Kidney capillary endothelial cell (primary cell): ENCODE results near the gene CNGB1.
A peak's percentile ranks its signal among the peaks of the same experiment; 100 is the strongest.
"Not testable (repeated sequence)": the region's sequence is repeated elsewhere in the genome, so short reads cannot be mapped to it uniquely, and the experiment has no call there.

Source experiments
- DNase-seq: peaks from one replicate; pipeline ENCODE4 v3.0.0-alpha.2; 2018; ENCODE audit warnings: low spot score

CNGB1 gene

DNA sequence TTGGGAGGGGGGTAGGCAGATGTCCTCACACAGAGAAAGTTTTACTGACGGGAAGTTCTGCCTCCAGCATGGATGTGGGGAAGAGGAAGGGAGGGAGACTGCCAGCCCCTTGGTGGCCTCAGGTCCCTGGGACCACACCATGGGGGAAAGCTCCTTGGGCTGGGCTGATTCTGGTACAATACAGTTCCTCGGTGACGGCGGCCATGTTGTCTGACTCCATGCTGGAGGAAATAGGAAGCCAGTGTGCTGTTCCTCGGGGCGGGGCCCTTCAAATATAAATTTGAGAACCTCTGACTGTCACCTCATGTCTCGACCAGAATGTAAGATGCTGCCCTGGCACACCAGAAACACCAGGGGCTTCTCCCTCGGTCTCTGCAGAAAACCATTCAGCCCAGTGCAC is 66.8 kb downstream of the CNGB1 start:
- DNase-seq, result no peak

DNA sequence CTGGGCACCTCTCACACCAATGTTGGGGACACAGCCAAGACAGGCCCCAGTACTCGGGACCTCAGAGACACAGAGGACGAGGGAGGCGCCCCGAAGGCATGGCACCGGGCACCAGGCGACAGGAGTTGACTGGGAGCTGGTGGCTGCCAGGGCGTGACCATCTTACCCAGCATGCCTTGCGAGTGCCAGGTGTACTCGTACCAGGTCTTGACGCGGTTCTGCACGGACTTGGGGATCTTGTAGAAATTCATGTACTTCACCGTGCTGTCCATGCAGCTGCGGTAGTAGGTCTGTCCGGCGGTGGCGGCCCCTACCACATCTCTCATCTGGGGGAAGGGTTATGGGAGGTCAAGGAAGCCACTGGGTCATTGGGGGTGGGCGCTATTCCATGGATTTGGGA is 67.3 kb downstream of the CNGB1 start:
- DNase-seq, result no peak

DNA sequence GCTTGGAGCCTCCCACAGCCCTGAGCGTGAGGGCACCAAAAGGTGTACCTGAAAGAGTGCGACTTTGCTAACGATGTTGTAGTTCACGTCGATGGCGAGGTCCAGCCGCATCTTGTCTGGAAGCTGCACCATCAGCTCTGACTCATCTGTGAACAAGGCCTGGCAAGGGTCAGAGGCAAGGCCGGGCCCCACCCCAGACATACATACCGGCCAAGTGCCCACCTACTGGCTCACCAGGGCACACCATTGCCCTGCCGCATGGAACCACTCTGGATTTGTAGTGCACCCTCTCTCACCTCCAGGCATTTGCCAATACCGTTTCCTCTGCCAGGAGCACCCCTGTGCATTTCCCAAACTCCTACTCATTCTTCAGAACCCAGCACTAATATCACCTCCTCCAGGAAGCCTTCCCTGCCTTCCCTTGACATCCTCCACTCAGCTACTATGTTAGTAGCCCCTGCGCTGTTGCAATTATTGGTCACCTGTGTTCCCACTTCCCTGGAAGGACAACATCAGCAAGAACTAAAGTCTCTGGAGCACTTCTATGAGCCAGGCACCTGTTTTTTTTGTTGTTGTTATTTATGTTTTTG is 69.4 kb downstream of the CNGB1 start:
- DNase-seq, result no peak

DNA sequence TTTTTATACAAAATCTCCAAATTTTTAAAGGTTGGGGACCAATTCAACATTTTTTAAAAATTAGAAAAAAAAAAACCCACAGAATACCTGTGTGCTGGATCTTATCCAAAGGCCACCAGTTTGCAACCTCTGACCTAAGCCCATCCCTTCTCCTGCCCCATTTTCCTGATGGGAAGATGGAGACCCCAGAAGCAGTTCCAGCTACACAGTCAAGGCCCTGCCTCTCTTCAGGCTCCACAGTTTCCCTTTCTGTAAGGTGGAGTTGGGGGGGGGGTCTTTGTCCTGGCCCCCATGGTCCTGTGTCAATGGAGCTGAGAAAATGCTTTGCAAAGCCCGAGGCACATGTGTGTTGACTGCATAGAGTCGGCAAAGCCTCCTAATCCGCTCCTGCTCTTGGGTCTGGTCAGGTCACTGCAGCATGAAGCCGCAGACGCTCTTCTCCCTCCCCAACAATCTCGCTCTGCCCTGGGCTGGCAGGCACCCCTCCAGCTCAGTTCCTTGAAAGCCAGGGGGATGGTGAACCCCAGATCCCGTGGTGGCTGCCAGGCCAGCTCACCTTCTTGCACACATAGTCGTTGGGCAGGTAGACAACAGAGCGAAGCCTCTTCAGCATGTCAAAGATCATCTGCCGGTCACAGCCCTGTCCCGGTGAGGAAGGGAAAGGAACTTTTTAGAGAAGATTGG is 70.0 kb downstream of the CNGB1 start:
- no peak for DNase-seq

DNA sequence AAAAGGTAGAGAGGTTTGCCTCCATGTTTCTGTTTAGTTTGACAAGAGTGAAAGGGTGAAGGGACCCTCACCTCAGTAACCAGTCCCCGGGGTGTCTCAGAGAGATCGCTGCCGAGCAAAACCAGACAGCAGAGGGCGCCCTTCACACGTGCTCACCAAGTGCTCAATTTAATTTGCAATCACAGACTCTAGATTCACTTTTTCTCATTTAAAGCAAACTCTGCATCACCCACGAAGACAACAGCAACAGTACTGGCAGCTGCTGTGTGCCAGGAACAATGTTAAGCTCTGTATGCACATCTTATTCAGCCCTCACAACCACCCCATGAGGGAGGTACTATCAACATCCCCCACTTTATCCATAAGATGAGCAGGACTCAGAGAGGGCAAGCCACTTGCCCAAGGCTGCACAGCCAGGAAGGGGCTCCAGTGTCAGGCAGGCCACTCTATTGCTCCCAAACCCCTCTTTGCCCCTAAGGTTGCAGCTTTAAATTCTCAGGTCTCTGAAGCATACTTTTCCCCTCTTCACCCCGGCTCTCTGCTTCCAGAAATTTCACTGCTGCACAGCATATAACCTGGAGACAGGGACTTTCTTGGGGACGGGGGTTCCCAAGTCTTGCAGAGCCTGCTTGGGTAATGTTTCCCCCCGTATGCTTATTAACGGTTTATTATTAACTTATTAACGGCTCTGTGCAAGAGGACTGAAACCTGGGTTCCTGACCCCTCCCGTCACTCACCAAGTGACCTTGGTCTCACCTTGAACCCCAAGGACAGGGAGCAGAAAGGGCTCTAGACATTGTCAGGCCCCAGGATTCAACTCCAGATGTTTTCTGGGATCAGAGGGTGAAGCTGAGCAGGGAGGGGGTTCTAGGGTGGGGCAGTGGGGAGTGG is 70.9 kb downstream of the CNGB1 start:
- DNase-seq, result peak; percentile 59

DNA sequence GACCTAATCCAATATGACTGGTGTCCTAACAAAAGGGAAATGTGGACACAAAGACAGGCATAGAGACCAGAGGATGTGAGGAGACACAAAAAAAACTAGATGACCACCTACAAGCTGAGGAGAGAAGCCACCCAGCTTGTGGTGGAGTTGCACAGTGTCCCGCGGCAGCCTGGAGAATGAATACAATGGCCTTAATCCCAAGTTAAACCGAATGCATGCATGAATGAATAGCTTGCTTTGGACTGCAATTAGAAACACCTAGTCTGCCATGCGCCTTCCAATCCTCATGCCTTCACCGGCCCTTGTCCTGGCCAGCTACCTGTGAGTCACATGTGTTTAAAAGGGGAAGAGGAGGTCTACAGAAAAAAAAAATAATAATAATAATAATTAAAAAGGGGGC is 72.0 kb downstream of the CNGB1 start:
- DNase-seq, result no peak

DNA sequence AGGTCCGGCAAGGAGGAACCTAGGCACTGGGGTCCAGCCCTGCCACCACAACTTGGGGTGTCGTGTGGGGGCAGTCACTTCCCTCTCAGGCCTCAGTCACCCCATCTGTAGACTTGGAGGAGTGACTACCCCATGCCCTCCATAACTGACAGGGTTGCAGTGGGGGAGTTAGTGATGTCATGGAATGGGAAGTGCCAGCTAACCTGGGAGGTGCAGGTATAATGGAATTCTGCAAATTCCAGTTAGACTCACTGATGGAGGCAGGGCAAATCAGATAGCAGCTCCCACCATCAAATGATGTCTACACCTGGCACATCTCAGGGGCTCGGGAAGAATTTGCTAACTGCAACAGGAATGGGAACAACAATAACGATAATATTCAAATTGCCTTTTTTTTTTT is 72.9 kb downstream of the CNGB1 start:
- no peak for DNase-seq

DNA sequence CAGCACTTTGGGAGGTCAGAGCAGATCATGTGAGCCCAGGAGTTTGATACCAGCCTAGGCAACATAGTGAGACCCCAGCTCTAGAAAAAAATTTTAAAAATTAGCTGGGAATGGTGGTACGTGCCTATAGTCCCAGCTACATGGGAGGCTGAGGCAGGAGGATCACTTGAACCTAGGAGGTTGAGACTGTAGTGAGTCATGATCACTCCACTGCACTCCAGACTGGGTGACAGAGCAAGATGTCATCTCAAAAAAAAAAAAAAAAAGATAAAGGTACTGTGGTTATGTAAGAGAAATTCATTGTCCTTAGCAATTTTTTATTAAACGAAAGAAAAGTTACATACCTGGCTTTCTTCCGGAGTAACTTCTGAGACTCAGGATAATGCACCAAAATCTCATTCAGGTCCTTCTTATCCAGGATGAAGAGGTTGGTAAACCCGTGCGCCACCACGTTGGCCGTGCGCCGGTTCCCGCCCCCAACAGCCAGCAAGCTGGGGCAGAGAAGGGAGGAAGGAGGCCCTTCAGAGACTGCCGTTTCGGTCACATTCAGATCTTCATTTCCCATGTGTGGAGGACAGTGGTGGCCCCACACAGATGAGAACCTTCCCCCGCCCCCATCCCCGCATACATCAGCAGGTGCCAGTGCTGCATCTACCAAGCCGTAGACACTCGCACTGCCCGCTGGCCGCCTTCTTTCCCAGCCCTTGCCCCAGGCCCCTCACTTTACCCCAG is 73.7 kb downstream of the CNGB1 start:
- no peak for DNase-seq

DNA sequence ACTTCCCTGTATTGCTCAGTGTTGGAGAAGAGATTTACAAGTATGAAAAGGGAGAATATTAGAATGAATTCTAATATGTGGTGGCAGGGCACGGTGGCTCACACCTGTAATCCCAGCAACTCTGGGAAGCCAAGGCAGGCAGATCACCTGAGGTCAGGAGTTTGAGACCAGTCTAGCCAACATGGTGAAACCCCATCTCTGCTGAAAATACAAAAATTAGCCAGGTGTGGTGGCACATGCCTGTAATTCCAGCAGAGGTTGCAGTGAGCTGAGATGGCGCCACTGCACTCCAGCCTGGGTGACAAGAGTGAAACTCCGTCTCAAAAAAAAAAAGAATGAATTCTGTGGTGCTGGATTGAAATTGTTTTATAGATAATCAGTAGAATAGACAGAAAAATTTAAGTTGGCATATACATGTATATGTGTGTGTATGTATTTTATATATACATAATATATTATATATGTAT is 75.8 kb downstream of the CNGB1 start:
- DNase-seq, result not testable (repeated sequence)

DNA sequence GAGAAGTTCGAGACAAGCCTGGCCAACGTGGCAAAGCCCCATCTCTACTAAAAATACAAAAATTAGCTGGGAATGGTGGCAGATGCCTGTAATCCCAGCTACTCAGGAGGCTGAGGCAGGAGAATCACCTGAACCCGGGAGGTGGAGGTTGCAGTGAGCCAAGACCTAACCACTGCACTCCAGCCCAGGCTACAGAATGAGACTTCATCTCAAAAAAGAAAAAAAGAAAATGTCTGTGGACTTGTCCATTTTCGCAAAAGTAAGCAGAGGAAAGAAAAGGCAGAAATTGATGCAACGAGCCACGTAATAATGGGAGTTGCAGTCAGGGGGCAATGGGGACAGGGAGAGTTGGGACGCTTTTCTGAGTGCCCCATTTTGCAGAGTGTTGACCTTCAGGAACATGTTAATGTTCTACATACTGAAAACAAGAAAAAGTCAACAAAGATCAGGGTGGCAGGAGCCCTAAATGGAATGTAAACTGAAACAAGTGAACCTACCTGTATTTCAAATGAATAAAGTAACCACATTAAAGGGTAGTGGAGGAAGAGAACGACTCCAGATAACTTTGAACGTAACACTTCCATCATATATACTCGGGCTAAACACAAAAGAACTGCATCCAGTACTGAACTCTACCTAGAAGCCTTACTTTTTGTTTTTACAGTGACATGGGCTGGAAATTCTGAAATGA is 76.4 kb downstream of the CNGB1 start:
- DNase-seq, result no peak

DNA sequence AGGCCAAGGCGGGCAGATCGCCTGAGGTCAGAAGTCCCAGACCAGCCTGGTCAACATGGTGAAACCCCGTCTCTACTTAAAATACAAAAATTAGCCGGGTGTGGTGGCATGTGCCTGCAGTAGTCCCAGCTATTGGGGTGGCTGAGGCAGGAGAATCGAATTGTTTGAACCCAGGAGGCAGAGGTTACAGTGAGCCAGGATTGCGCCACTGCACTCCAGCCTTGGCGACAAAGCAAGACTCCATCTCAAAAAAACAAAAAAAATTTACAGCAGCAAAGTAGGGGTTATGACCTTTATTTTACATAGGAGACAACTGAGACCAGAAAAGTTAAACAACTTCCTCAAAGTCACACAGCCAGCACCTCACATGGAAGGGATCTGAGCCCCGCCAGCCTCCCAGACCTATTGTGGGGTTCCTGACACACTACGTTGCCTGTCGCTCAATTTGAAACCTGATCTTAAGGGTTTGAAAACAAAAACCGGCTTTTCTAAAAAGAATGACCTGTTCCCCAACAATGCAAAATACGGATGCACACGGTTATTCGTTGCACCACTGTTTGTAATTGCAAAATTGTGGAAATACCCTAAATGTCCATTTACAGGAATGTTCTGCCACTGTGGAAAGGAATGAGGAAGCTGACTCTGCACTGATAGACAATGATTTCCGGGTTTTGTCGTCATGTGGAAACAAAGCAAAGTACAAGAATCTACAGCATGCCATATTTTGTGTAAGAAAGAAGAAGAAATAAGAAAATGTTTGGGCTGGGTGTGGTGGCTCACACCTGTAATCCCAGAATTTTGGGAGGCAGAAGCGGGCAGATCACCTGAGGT is 77.2 kb downstream of the CNGB1 start:
- peak; percentile 85 for DNase-seq

DNA sequence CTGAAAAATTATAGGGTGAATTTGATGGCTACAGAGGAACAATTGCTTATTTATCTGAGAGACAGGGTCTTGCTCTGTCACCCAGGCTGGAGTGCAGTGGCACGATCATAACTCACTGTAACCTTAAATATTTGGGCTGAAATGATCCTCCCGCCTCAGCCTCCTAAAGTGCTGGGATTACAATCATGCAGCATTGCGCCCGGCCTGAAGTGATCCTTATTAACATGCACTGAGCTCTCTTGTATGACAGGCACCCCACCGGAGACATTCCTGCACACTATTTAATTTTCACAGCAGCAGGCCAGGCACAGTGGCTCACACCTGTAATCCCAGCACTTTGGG is 77.7 kb downstream of the CNGB1 start:
- no peak for DNase-seq

DNA sequence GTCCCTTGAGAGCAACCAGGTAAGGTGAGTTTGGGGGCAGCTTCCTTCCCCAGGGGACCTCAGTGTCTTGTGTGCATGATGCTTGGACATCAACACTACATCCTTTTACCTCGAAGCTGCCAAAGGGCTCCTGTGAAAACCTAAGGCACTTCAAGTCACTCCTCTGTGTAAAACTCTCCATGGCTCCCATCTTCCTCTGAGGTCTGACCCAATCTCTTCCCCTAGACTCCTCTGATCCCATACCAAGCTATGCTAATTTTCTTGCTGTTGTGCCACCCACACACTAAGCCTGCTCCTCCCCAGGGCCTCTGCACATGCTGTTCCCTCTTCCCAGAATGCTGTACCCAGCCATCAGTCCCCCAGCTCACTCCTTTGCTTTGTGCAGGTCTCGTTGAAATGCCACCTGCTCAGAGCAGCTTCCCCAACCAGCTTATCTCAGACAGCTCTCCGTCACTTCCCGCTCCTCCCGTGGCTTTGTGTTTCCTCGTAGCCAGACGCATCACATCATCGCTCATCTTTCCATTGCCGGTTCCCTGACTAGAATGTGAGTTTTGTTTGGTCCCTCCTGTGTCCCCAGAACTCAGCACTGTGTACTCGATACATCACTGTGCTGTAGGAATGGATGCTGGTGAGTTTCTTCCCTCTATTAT is 78.4 kb downstream of the CNGB1 start:
- no peak for DNase-seq

DNA sequence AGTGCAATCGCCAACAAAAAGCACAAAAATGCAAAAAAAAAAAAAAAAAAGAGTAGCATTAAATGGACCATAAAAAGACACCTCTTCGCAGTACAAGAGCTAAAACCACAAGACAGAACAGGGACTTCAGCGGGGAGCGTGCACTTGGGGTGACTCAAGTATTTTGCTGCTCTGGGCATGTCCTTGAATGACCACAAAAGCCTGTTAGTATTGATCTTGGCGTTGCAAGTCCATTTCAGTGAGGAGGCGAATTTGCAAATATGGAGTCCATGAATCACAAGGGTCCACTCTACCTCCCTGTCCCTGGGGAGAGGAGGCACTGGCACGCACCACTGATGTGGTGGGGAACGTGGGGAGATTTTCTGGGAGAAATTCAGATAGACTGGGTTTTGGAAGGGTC is 78.9 kb downstream of the CNGB1 start:
- DNase-seq, result no peak

DNA sequence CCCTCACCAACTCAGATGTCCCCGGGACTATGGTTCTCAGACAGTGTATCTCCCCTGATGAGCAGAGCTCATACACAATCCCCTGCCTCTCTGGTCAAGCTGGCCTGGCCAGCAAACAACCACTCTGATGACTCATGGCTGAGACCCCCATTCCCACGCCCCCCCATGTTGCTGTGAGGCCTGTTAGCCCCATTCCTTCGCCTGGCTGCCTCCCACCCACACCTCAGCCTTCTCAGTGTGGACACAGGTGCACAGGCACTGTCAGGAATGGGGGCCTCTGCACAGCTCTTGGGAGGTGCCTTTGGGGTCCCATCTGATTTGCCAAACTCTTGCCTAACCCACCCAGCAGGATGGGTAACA is 80.2 kb downstream of the CNGB1 start:
- no peak for DNase-seq

DNA sequence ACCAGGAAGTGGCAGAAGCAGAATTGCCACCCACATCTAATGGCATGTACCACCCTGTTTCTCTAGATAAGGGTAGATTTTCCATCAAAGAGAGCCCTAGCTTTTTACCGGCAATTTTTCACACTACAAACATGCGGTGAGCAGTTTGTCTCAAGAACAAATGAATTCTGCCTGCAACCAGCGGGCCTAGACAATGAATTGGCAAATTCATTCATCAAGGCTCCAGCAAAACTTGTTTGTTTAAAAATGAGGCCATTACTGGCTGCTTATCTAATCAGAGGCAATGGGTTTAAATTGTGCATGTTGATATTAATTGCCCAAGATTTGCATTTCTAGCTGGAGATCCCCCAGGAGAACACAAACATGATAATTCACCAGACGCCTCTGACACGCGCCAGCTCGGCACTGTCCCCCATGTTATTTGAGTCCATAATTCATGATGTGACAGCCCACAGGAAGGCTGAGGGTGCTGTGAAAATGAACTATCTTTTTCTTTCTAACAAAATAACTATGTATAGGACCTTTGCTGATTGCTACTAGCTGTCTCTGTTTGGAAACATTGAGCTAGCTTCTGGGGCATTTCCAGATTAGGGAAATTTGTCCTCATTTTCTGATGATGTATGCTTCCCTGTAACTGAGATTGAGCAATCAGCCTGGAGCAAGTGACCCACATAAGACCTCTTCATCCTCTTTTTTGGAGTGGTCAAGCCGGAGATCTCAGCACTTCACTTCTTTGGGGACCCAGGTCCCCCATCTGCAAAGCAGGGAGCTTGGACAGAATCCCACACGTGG is 80.8 kb downstream of the CNGB1 start:
- DNase-seq, result no peak

DNA sequence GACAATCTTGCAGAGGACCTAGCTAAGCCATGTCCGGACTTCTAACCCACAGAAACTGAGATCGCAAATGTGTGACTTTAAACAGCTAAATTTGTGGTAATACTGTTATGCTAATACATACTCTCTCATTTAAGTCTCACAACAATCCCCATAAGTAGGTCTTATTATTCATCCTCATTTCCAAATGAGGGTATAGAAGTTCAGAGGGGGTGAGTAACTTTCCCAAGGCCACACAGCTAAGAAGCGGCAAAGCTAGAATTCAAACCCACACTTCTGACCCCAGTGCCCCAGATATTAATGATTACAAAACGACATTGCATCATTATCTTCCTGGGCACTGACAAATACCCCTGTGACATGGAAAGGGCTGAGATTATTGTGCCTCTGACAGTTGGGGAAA is 81.4 kb downstream of the CNGB1 start:
- DNase-seq, result no peak

DNA sequence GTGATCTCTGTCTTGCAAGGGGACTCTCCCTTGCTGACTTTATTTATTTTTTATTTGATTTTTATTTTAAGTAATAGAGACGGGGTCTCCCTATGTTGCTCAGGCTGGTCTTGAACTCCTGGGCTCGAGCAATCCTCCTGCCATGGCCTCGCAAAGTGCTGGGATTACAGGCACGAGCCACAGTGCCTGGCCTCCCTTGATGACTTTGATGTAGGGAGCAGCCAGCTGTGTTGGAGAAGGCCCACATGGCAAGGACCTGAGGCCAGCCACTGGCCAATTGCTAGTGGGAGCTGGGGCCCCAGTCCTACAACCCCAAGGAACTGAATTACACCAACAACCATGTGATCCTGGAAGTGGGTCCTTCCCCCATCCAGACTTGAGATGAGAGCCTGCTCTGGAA is 81.8 kb downstream of the CNGB1 start:
- DNase-seq, result no peak

DNA sequence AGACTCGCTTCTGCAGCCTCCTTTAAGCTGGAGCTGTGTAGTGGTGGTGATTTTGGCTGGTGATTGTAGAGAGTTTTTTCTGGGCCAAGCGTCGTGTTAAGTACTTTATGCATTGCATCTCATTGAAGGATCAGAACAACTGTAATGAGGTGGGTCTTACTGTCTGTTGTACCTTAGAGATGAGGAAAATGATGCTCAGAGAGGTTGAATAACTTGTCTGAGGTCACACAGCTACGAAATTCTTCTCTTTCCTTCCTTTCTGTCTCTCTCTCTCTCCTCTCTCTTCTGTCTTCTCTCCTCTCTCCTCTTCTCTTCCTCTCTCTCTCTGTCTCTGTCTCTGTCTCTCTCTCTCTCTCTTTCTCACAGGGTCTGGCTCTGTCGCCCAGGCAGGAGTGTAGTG is 82.8 kb downstream of the CNGB1 start:
- DNase-seq, result no peak

DNA sequence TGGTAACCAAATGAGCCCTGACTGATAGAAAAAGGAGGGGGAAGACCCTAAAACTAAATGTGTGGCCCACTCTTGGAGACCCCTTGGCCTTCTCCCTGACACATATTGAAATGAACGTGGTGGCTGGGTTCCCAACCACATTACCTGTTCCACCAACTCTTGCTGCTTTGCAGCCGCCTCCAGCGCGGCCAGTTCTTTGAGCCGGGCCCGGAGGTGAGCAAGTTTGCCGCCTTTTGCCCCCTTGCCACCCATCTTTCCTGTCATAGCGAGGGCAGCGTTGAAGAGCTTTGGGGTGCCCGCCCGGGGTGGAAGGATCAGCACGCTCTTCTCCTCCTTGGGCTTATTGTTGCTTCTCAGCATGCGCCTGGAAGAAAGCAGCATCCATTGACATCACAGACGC is 83.2 kb downstream of the CNGB1 start:
- no peak for DNase-seq
